HepG2 (cell line): ENCODE data around the gene POLR2B.

Experiments used
- ATF1 ChIP-seq: IDR thresholded peaks from 2 replicates; pipeline ENCODE4 v1.6.1; 2016; ENCODE audit warnings: mild to moderate bottlenecking, control low read depth
- CREB1 ChIP-seq, 2 experiments: fragments of 450-650 bp in 1 of 2; IDR thresholded peaks; 2 replicates each; pipeline ENCODE4 v1.6.1; 2016 to 2017; ENCODE audit warnings: control low read depth in 1 of 2, mild to moderate bottlenecking in 1 of 2, missing compliant biosample characterization in 1 of 2, missing genetic modification characterization in 1 of 2
- CTCF ChIP-seq: sonication (generic); formaldehyde crosslinking; IDR thresholded peaks from 2 replicates; pipeline ENCODE4 v1.5.0; 2020; ENCODE audit warnings: mild to moderate bottlenecking, missing genetic modification reagents, moderate library complexity
- PBX3 ChIP-seq: sonication (generic); formaldehyde crosslinking; IDR thresholded peaks from 2 replicates; pipeline ENCODE4 v1.8.1; 2023; ENCODE audit warnings: missing genetic modification reagents, inconsistent platforms, borderline replicate concordance
- POLR2A ChIP-seq, 2 experiments: IDR thresholded peaks; 2 replicates each; pipeline ENCODE4 v1.6.1; 2011; ENCODE audit warnings: low read depth in 2 of 2, low read length in 2 of 2, mild to moderate bottlenecking in 1 of 2, moderate library complexity in 1 of 2; ENCODE audit not compliant: insufficient read depth in 1 of 2
- PRDM10 ChIP-seq: sonication (generic); formaldehyde crosslinking; IDR thresholded peaks from 2 replicates; pipeline ENCODE4 v1.4.0; 2020; ENCODE audit warnings: low read depth, missing genetic modification reagents
- PREB ChIP-seq: sonication (generic); formaldehyde crosslinking; IDR thresholded peaks from 2 replicates; pipeline ENCODE4 v1.4.0; 2020; ENCODE audit warnings: missing genetic modification reagents
- RNF2 ChIP-seq: fragments of 450-650 bp; conservative IDR thresholded peaks from 2 replicates; pipeline ENCODE4 v1.6.1; 2016; ENCODE audit warnings: low read depth
- ZFP36 ChIP-seq: fragments of 150-350 bp; IDR thresholded peaks from 2 replicates; pipeline ENCODE4 v1.6.1; 2018; ENCODE audit warnings: borderline replicate concordance, low read length, low read depth; ENCODE audit not compliant: partially characterized antibody
- ZNF362 ChIP-seq: sonication (generic); formaldehyde crosslinking; IDR thresholded peaks from 2 replicates; pipeline ENCODE4 v1.4.0; 2020; ENCODE audit warnings: missing genetic modification reagents, mild to moderate bottlenecking, borderline replicate concordance

GRCh38 chr4:57042711-57043169 lies 64.0 kb downstream of the POLR2B start:
- TF ChIP-seq ZFP36: no peak
- no peak for TF ChIP-seq ATF1
- no peak for TF ChIP-seq CREB1 (IDR thresholded peaks at IDR 0.05)
- TF ChIP-seq CREB1 (CRISPR knock-in tag; IDR thresholded peaks at IDR 0.05): no peak
- no peak for TF ChIP-seq RNF2
- no peak for TF ChIP-seq PBX3 (CRISPR knock-in tag)
- no peak for TF ChIP-seq PREB (CRISPR knock-in tag)
- TF ChIP-seq CTCF (CRISPR knock-in tag): no peak
- TF ChIP-seq POLR2A (IDR thresholded peaks at IDR 0.05; ENCODE audit: insufficient read depth in 1 of 2, low read depth in 2 of 2, low read length in 2 of 2): no peak
- TF ChIP-seq ZNF362: no peak
- no peak for TF ChIP-seq PRDM10
